Lung (tissue), 12 donors: ENCODE data around the gene MEX3D. TPM values are rescaled to one million over a fixed set of nuclear protein-coding genes. Genes with fewer than 3 reads are reported as not detected.

Experiments
- ATAC-seq: fragments of 200-7000 bp; cut with Tn5 transposase; one replicate; pipeline ENCODE4 v1.9.1; 2020; ENCODE audit warnings: moderate number of reproducible peaks; ENCODE audit not compliant: insufficient read depth, low FRiP score
- DNase-seq, 3 donors: peaks; one replicate each; pipeline ENCODE4 v3.0.0-alpha.2; 2013 to 2017
- H3K27ac ChIP-seq, 2 donors: one replicate each; pipeline ENCODE4 v1.5.1; 2013; ENCODE audit warnings: mild to moderate bottlenecking in 2 of 2, moderate library complexity in 2 of 2, control low read depth in 1 of 2, inconsistent platforms in 1 of 2, low read depth in 1 of 2, low read length in 1 of 2
- H3K27me3 ChIP-seq, 3 donors: one replicate each; pipeline ENCODE4 v1.5.1; 2013; ENCODE audit warnings: low read length in 2 of 3; ENCODE audit not compliant: control insufficient read depth in 3 of 3, insufficient read depth in 3 of 3
- H3K36me3 ChIP-seq, 4 donors: one replicate each; pipeline ENCODE4 v1.5.1; 2013; ENCODE audit warnings: low read length in 4 of 4, mild to moderate bottlenecking in 1 of 4, moderate library complexity in 1 of 4; ENCODE audit not compliant: control insufficient read depth in 4 of 4, insufficient read depth in 4 of 4
- H3K4me1 ChIP-seq, 5 donors: one replicate each; pipeline ENCODE4 v1.5.1; 2013; ENCODE audit warnings: low read length in 5 of 5, mild to moderate bottlenecking in 2 of 5, moderate library complexity in 1 of 5; ENCODE audit not compliant: control insufficient read depth in 5 of 5, insufficient read depth in 5 of 5
- H3K4me3 ChIP-seq: one replicate; pipeline ENCODE4 v1.5.1; 2013; ENCODE audit warnings: mild to moderate bottlenecking, control low read depth, moderate library complexity
- H3K9ac ChIP-seq, 2 donors: one replicate each; pipeline ENCODE4 v1.5.1; 2013; ENCODE audit warnings: low read length in 2 of 2, control low read depth in 1 of 2; ENCODE audit not compliant: insufficient read depth in 1 of 2
- H3K9me3 ChIP-seq, 4 donors: one replicate each; pipeline ENCODE4 v1.5.1; 2013; ENCODE audit warnings: low read length in 3 of 4, mild to moderate bottlenecking in 1 of 4, moderate library complexity in 1 of 4; ENCODE audit not compliant: control insufficient read depth in 4 of 4, insufficient read depth in 3 of 4
- CTCF ChIP-seq: IDR thresholded peaks from 2 replicates; pipeline ENCODE4 v1.5.1; 2012; ENCODE audit warnings: mild to moderate bottlenecking; ENCODE audit errors: control extremely low read depth, extremely low read depth
- WGBS, 2 donors: extraction: QIAGEN DNeasy Blood & Tissue Kit; methylation state at CpG; one replicate each; pipeline ENCODE4 v1.1.7; 2013; 5-methylcytosine and 5-hydroxymethylcytosine counted together
- polyA plus RNA-seq, 2 donors: library from polyadenylated mRNA; stranded (reverse); fragments of 200-250 nt; gene quantifications; one replicate each; pipeline ENCODE4 v1.2.1, GENCODE V29; 2013
- total RNA-seq, 2 donors: library from RNA; depleted of rRNA in 1 of 2; stranded (reverse); fragments of >200 nt in 1 of 2; gene quantifications; one replicate each; pipeline ENCODE4 v1.2.1, GENCODE V29; 2014 to 2021
- donor health status: control.
- donor health status: control.
- donor health status: Bipolar disorder and iron deficiency.
- donor health status: healthy.
- donor health status: DM: yes; HTN: yes; CAD: no.

The MEX3D gene
- total and polyA plus RNA-seq, 4 donors = 4.8 to 33.9 (median 19.8) TPM

GRCh38 chr19:1525343-1525742 is 42.8 kb downstream of the MEX3D start:
- ATAC-seq (no peak), DNase-seq (no peak)
- 60 to 63% methylated on average over 30 to 31 of the region's 31 CpGs for WGBS, 2 donors
- Histone ChIP-seq H3K4me3 (no peak overlapping the region), H3K4me1 (peaks cover 0 to 10% (median 3%) of the 10 kb centered on the region in 5 donors), H3K27me3 (peaks cover 13 to 32% (median 30%) of the 10 kb centered on the region in 3 donors), H3K36me3 (no peaks in the 10 kb centered on the region), H3K27ac (no peak overlapping the region), H3K9ac (no peak overlapping the region), H3K9me3 (peaks cover 0 to 16% (median 0%) of the 10 kb centered on the region in 4 donors)
- TF ChIP-seq CTCF = no peak

- DNase-seq = no peak
- H3K27me3 ChIP-seq = peaks cover 13 to 32% (median 27%) of the 10 kb centered on the region in 3 donors
- WGBS, 2 donors = 64 to 72% methylated on average over 17 of the region's 17 CpGs
These were observed 43.2 kb downstream of the MEX3D start for GRCh38 chr19:1524972-1525325.

GRCh38 chr19:1524287-1524971 is 43.7 kb downstream of the MEX3D start:
- Histone ChIP-seq H3K36me3 (no peaks in the 10 kb centered on the region), H3K4me3 (no peak overlapping the region), H3K4me1 (peaks cover 0 to 10% (median 3%) of the 10 kb centered on the region in 5 donors), H3K27me3 (peaks cover 13 to 32% (median 24%) of the 10 kb centered on the region in 3 donors), H3K9ac (no peak overlapping the region), H3K27ac (no peak overlapping the region), H3K9me3 (peaks cover 0 to 16% (median 0%) of the 10 kb centered on the region in 4 donors)
- TF ChIP-seq CTCF = no peak
- ATAC-seq = no peak
- DNase-seq = no peak
- WGBS, 2 donors = 11 to 14% methylated on average over 48 to 49 of the region's 49 CpGs

More at GRCh38 chr19:1524972-1525325, 43.2 kb downstream of the MEX3D start:
- ATAC-seq = no peak
- no peak for TF ChIP-seq CTCF
- peaks cover 0 to 16% (median 0%) of the 10 kb centered on the region in 4 donors for H3K9me3 ChIP-seq
- H3K9ac ChIP-seq = no peak overlapping the region
- no peak overlapping the region for H3K27ac ChIP-seq
- peaks cover 0 to 10% (median 3%) of the 10 kb centered on the region in 5 donors for H3K4me1 ChIP-seq
- no peaks in the 10 kb centered on the region for H3K36me3 ChIP-seq
- no peak overlapping the region for H3K4me3 ChIP-seq
